Ovary (tissue), 9 donors: Measurements from ENCODE around the gene ISCU. TPM values are rescaled to one million over a fixed set of nuclear protein-coding genes. Genes with fewer than 3 reads are reported as not detected.

Experiments
- DNase-seq, 5 donors: peaks; one replicate each; pipeline ENCODE4 v3.0.0-alpha.2; 2019 to 2020
- H3K27ac ChIP-seq, 2 donors: fragments of 200-600 bp; one replicate each; pipeline versions ENCODE4 v1.5.1 to v1.8.0; 2019 to 2022
- H3K27me3 ChIP-seq: fragments of 200-600 bp; one replicate; pipeline ENCODE4 v1.8.0; 2022
- H3K36me3 ChIP-seq: fragments of 200-600 bp; sonication (generic); one replicate; pipeline ENCODE4 v1.5.1; 2019
- H3K4me1 ChIP-seq: one replicate; pipeline ENCODE4 v1.8.1; 2013; ENCODE audit warnings: mild to moderate bottlenecking, moderate library complexity; ENCODE audit not compliant: insufficient read depth
- H3K4me3 ChIP-seq: fragments of 200-600 bp; sonication (generic); one replicate; pipeline ENCODE4 v1.5.1; 2017
- H3K9me3 ChIP-seq, 2 donors: fragments of 200-600 bp in 1 of 2; sonication (generic) in 1 of 2; one replicate each; pipeline versions ENCODE4 v1.5.1 to v1.8.1; 2013 to 2019; ENCODE audit warnings: mild to moderate bottlenecking in 1 of 2, moderate library complexity in 1 of 2
- CTCF ChIP-seq, 3 donors: fragments of 450-650 bp in 2 of 3; fragments of 200-600 bp in 1 of 3; IDR thresholded peaks; one replicate each; pipeline versions ENCODE4 v1.5.1 to v1.8.0; 2016 to 2022; ENCODE audit warnings: antibody characterized with exemption in 3 of 3, mild to moderate bottlenecking in 1 of 3
- EP300 ChIP-seq: sonication (generic); formaldehyde crosslinking; IDR thresholded peaks from one replicate; pipeline ENCODE4 v1.6.1; 2017; ENCODE audit warnings: antibody characterized with exemption
- POLR2A ChIP-seq: fragments of 450-650 bp; IDR thresholded peaks from one replicate; pipeline ENCODE4 v1.6.1; 2017; ENCODE audit warnings: antibody characterized with exemption, mild to moderate bottlenecking, moderate library complexity
- WGBS, 3 donors: extraction: QIAGEN DNeasy Blood & Tissue Kit in 1 of 3; methylation state at CpG; one replicate each; pipeline versions ENCODE4 v1.1.5 to v1.1.7; 2013 to 2017; 5-methylcytosine and 5-hydroxymethylcytosine counted together
- intact Hi-C, 4 donors: fragments of 100-400 bp; cut with DNase I; formaldehyde crosslinking; loops; one replicate each; pipeline versions ENCODE4 v1.11.0 to v1.15.1; 2022 to 2023
- polyA plus RNA-seq, 2 donors: library from polyadenylated mRNA; stranded (reverse); fragments of 200-250 nt in 1 of 2; fragments of 350-450 nt in 1 of 2; fragmentation: Illumina TruSeq in 1 of 2; extraction: RNeasy Lipid Tissue Mini Kit (QIAGEN cat#74804) in 1 of 2; gene quantifications; one replicate each; pipeline ENCODE4 v1.2.3, GENCODE V29; 2013 to 2014
- total RNA-seq, 7 donors: library from RNA; depleted of rRNA in 2 of 7; stranded (reverse); fragments of >200 nt in 2 of 7; fragmentation: NEBNext Ultra II Directional in 3 of 7; extraction: Animal tissue kit (Norgen Biotek cat#: 25700) in 3 of 7; gene quantifications; one replicate each; pipeline versions ENCODE4 v1.1.0 to v1.2.4, GENCODE V29; 2016 to 2023
- donor health status: DM: no; HTN: no; CAD: no; lungs with moderate emphysema.
- donor health status: DM: no; HTN: no; CAD: no.
- donor health status: Bipolar disorder and iron deficiency.
- donor health status: DM: yes; HTN: yes; CAD: no.
- donor health status: DM: no; HTN: no; CAD: no.
- donor health status: DM: yes; HTN: yes; CAD: no.

The ISCU gene
- total and polyA plus RNA-seq, 9 donors: 110 to 298 (median 169) TPM

- intact Hi-C loops: no loop called here
- Histone ChIP-seq H3K4me1 (no peaks in the 10 kb centered on the region), H3K9me3 (no peaks in the 10 kb centered on the region), H3K36me3 (no peaks in the 10 kb centered on the region), H3K4me3 (no peak overlapping the region), H3K27me3 (no peaks in the 10 kb centered on the region), H3K27ac (no peak overlapping the region)
- peak in 1 of 5 donors; percentile 32 for DNase-seq
- WGBS, 3 donors: 87 to 91% (median 90%) methylated on average over 22 of the region's 22 CpGs
- TF ChIP-seq EP300 (no peak), CTCF (IDR thresholded peaks at IDR 0.05) (no peak), POLR2A (no peak)
Observed at GRCh38 chr12:108591267-108591980, 29.0 kb downstream of the ISCU start.

- intact Hi-C loops: no loop called here
Observed at GRCh38 chr12:108592033-108592909, 29.9 kb downstream of the ISCU start.

GRCh38 chr12:108594323-108594903 is 32.0 kb downstream of the ISCU start:
- WGBS, 3 donors: 95 to 97% (median 97%) methylated on average over 10 of the region's 10 CpGs
- H3K27ac ChIP-seq: no peak overlapping the region
- no peak for DNase-seq
- intact Hi-C loops: no loop called here
- no peaks in the 10 kb centered on the region for H3K4me1 ChIP-seq
- no peak overlapping the region for H3K4me3 ChIP-seq
- H3K36me3 ChIP-seq: no peaks in the 10 kb centered on the region
- H3K27me3 ChIP-seq: no peaks in the 10 kb centered on the region
- H3K9me3 ChIP-seq: no peaks in the 10 kb centered on the region
- TF ChIP-seq EP300: no peak
- TF ChIP-seq POLR2A: no peak
- no peak for TF ChIP-seq CTCF (IDR thresholded peaks at IDR 0.05)

More at GRCh38 chr12:108592033-108592909, 29.9 kb downstream of the ISCU start:
- Histone ChIP-seq H3K4me3 (no peak overlapping the region), H3K27ac (no peak overlapping the region), H3K4me1 (no peaks in the 10 kb centered on the region), H3K27me3 (no peaks in the 10 kb centered on the region), H3K36me3 (no peaks in the 10 kb centered on the region), H3K9me3 (no peaks in the 10 kb centered on the region)
- WGBS, 3 donors: 94 to 96% (median 95%) methylated on average over 25 of the region's 25 CpGs
- TF ChIP-seq EP300 (no peak), CTCF (IDR thresholded peaks at IDR 0.05) (no peak)
- DNase-seq: no peak

- Histone ChIP-seq H3K9me3 (no peaks in the 10 kb centered on the region), H3K27me3 (no peaks in the 10 kb centered on the region), H3K4me1 (no peaks in the 10 kb centered on the region), H3K4me3 (no peak overlapping the region), H3K27ac (no peak overlapping the region), H3K36me3 (no peaks in the 10 kb centered on the region)
- no peak for TF ChIP-seq CTCF (IDR thresholded peaks at IDR 0.05)
- intact Hi-C loops: no loop called here
- WGBS, 3 donors: 93 to 98% (median 96%) methylated on average over 7 of the region's 7 CpGs
- no peak for DNase-seq
Observed at GRCh38 chr12:108594960-108595710, 32.7 kb downstream of the ISCU start.
